Measurements from ENCODE around the gene SLC25A42.

GRCh38 chr19:19107654-19108053, 43.9 kb downstream of the SLC25A42 start:
- TF ChIP-seq POLR2AphosphoS5 (IDR thresholded peaks at IDR 0.05) (no peak), POLR2A (IDR thresholded peaks at IDR 0.05) (no peak)
